ENCODE results near the gene FHAD1.

FHAD1 gene

GRCh38 chr1:15394258-15394690 lies 147.3 kb downstream of the FHAD1 start:
- DNase-seq (ENCODE audit: low read depth, low spot score) = no peak

DNA sequence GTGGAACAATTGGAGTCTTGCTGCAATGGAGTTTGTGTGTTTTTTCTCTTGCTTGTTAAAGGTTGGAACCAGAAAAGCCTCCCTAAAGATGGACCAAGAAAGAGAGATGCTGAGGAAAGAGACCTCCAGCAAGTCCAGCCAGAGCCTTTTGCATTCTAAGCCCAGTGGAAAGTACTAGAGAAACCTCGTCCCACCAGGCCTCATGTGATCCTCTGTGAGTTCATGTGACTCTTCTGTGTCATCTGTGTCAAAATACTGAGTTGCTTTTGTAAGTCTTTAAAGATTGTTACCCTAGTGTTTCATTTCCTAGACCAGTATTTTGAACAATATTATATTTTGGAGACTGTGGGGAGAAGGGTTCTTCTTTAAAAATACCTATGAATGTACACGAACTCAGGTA lies 150.2 kb downstream of the FHAD1 start:
- no peak for DNase-seq (ENCODE audit: low read depth, low spot score)

DNA sequence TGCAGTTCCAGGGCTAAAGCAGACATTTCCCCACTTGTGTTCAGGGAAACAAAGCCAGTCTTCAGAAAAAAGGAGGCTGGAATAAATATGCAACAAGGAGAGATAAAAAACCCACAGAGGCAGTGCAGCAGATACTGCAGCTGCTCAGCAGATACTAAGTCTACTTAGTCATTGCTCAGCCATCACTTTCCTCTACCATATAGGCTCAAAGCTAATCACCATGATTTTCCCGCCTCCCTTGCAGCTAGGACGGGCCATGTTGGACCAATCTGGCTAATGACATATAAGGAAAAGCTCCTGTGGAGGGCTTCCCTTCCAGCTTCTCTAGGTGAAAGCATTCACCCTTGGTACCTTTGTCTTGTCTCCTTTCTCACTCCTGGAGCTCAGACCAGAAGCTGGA lies 152.7 kb downstream of the FHAD1 start:
- no peak for DNase-seq (ENCODE audit: low read depth, low spot score)

- DNase-seq (ENCODE audit: low read depth, low spot score) = no peak
Measured at GRCh38 chr1:15400627-15401026, 153.6 kb downstream of the FHAD1 start.

- no peak for DNase-seq (ENCODE audit: low read depth, low spot score)
Measured at GRCh38 chr1:15401391-15402055, 154.5 kb downstream of the FHAD1 start.

GRCh38 chr1:15402809-15403450 lies 155.9 kb downstream of the FHAD1 start:
- DNase-seq (ENCODE audit: low read depth, low spot score) = no peak

GRCh38 chr1:15403962-15404580 lies 157.0 kb downstream of the FHAD1 start:
- no peak for DNase-seq (ENCODE audit: low read depth, low spot score)

DNA sequence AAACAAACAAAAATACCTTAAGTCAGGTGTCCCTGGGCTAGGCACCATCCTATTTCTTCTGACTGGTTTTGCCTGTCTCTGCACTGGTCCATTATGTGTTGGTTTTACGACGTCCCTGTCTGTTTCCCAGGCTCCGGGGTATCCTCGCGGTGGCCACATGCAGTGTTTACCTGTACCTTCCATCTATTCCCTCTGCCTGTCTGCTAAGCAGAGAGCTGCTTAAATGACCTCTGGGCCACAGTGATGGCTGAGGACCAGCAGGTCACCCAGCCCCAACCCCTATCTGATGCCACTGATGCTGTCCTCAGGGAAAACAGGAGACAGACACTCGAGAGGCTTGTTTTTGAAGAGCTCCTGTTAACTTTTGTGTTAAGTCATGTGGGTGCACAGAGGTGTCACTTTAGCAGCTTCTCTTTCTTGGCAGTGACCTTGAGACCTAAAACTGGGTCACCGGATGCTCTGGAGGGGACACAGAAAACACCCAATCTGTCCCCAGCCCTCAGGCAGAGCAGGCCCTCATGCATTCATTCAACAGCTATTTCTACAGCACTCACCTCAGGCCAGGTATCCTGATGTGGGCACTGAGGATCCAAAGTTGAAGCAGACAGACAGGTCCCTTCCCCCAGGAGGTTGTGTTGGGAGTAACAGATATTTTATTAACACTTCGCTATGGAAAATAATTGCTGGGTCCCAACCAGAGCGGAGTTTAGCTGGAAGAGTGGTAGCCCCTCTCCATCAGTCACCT lies 158.3 kb downstream of the FHAD1 start:
- no peak for DNase-seq (ENCODE audit: low read depth, low spot score)

GRCh38 chr1:15406614-15407559 lies 159.9 kb downstream of the FHAD1 start:
- no peak for DNase-seq (ENCODE audit: low read depth, low spot score)

GRCh38 chr1:15407580-15407979 lies 160.6 kb downstream of the FHAD1 start:
- DNase-seq (ENCODE audit: low read depth, low spot score) = no peak

DNA sequence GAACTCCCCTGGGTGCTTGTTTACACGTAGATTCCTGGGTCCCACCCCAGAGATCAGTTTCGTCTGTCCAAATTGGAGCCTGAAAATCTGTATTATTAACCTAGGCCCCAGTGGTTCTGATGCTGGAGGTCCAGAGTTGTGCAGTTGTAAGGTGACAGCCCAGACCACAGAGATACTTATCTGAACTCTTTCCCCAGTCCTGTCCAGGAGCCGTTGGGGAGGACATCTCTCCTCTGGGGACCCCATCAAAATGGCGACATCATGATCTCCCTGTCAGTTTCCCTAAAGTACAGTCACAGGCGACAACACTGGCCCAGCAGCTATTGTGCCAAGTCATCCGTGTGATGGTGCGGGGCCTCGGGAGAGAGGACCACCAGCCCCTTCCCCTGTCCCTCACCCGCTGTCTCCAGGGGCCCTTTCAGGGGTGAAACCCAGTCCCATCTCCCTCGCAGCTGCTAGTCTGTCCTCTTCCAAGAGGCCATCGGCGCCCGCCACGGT lies 161.9 kb downstream of the FHAD1 start:
- no peak for DNase-seq (ENCODE audit: low read depth, low spot score)

DNA sequence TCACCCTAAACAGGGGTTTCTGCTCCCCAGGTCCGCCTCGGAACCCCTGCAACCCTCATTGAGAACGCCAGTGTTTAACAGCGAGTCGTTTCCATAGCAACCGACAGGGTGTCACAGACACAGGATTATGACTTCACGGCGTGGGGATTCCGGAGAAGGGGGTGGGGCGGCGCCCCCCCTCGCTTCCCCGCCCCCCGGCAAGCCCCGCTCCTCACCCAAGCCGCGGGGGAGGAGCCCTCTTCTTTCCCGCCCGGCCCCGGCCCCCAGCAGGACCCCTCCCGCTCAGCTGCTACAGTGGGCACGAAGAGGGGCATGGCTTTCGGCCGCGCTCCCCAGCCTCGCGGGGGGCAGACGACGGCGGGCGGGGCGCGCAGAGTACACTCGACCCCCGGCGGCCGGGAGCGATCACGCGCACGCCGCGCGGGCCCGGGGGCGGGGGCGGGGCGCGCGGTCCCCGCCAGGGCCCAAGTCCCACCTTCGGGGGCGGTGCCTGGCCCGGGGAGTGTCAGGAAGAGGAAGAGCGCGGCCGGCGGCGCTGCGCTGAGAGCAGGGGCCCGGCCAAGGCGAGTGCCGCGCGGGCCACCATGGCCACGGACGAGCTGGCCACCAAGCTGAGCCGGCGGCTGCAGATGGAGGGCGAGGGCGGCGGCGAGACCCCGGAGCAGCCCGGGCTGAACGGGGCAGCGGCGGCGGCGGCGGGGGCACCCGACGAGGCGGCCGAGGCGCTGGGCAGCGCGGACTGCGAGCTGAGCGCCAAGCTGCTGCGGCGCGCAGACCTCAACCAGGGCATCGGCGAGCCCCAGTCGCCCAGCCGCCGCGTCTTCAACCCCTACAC lies 162.6 kb downstream of the FHAD1 start, which contains the start of gene EFHD2:
TSS of gene EFHD2 (plus strand) at position 501 of the 835 bp plus-strand sequence. CDS start at position 585, 84 bp downstream.
- DNase-seq (ENCODE audit: low read depth, low spot score) = peak; percentile 74

GRCh38 chr1:15410223-15410883 lies 163.3 kb downstream of the FHAD1 start:
- DNase-seq (ENCODE audit: low read depth, low spot score) = no peak

DNA sequence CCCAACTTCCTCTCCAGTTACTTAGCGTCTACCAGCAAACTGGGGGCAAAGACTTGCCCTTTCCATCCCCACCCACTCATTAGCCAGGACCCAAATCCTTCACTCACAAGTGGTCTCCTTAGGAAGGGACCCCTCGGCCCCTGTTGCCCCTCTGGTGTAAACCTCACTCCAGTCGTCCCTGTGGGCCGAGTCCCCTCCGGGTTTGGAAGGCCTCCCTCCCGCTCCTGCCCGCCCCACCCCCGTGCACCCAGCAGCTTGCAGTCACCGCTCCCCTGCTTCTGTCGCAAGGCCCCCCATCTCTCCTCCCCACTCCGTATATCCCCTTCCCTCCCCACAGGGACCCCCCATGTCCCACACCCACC lies 163.8 kb downstream of the FHAD1 start:
- no peak for DNase-seq (ENCODE audit: low read depth, low spot score)

DNA sequence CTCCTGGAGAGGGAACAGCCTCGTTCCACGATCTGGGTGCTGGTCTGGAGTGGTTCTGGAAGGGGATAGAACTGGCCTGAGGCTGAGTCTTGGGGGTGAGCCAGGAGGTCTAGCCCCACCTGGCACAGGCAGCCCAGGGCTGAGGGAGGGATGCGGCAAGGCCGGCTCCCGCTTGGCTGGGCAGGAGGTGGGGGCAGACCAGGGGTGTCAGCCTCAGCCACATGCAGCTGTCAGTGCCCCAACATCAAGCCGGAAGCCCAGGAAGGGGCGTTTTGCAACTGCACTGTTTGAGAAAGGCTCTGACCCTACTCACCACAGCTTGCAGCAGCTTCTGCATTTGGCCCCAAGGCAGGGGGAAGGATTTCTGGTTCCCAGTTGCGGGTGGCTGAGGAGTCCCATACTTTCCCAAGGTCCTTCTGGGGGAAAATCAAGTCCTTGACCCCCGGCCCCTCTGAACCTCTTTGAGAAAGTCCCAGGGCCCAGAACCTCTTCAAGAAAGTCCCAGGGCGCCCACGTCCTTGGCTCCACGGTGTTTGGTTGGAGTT lies 164.6 kb downstream of the FHAD1 start:
- DNase-seq (ENCODE audit: low read depth, low spot score) = no peak

GRCh38 chr1:15412175-15412800 lies 165.3 kb downstream of the FHAD1 start:
- DNase-seq (ENCODE audit: low read depth, low spot score) = no peak

GRCh38 chr1:15412843-15413242 lies 165.8 kb downstream of the FHAD1 start:
- no peak for DNase-seq (ENCODE audit: low read depth, low spot score)

GRCh38 chr1:15413563-15414444 lies 166.8 kb downstream of the FHAD1 start:
- no peak for DNase-seq (ENCODE audit: low read depth, low spot score)
